Measurements from ENCODE around the gene FANCG. TPM values are rescaled to one million over a fixed set of nuclear protein-coding genes. Genes with fewer than 3 reads are reported as not detected.

The FANCG gene
- total RNA-seq, 1 donor from 2014 or later: 14.1 TPM

DNA sequence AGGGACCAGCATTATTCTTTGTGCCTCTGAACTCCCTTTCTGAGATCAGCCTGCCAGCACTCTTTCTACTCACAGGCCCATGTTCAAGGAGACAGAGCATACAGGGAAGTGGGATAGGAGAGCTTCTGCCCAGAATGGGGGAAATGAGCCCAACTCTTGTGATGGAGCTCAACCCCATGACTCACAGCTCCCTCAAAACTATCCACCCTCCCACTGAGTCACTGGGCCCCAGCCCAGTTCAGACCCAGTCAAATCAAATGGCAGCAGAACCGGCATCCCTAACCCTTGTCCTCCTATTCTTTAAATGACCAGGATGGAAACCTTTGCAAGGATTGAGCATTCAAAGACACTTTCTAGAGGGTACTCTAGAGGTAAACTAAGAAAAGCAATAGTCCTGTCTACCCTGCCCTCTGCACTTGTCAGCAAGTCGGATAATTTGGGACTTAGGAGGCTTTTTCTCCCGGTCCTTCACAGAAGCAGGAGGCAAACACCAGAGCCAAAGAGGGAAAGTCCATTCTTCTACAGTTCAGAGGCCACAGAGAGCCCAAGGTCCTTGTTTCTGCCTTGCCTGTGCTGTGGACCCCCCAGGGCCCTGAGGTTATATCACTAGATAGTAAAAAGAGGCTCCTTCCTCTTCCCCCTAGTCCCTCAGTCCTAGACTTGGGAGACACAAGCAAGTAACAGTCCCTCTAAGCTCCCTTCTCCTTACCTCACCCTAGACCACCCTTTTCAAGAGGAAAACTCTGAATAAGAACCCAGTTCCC lies 32.7 kb upstream of the FANCG start:
- Histone ChIP-seq H3K9ac (ENCODE audit: low read length) (peak overlapping the region; percentile 85), H3K4me1 (ENCODE audit: insufficient read depth, low read length) (peaks cover 56% of the 10 kb centered on the region), H3K4me3 (ENCODE audit: insufficient read depth, low read depth, low read length) (peak overlapping the region; percentile 48), H3K79me2 (ENCODE audit: insufficient read depth, low read length) (peaks cover 64% of the 10 kb centered on the region), H2AFZ (ENCODE audit: low read depth, low read length) (no peak overlapping the region), H3K27me3 (ENCODE audit: insufficient read depth, low read length) (no peaks in the 10 kb centered on the region), H3K4me2 (ENCODE audit: low read length) (peak overlapping the region; percentile 94), H3K9me3 (ENCODE audit: insufficient read depth, low read depth, low read length) (no peaks in the 10 kb centered on the region), H3K27ac (ENCODE audit: low read depth, low read length) (peak overlapping the region; percentile 84), H4K20me1 (ENCODE audit: insufficient read depth, low read length) (peaks cover 31% of the 10 kb centered on the region), H3K36me3 (ENCODE audit: insufficient read depth, low read length) (peaks cover 7% of the 10 kb centered on the region)
- H3K9me3 Mint-ChIP-seq (ENCODE audit: unreplicated experiment): no peaks in the 10 kb centered on the region
- DNase-seq (ENCODE audit: low read depth): peak; percentile 60
- no peak for FAIRE-seq
- TF ChIP-seq CTCF (IDR thresholded peaks at IDR 0.05; ENCODE audit: insufficient read depth, low read depth, low read length) (no peak), EZH2 (IDR thresholded peaks at IDR 0.05; ENCODE audit: insufficient read depth, low read length) (no peak)
- no peaks in the 10 kb centered on the region for H3K27me3 Mint-ChIP-seq (ENCODE audit: low read depth, unreplicated experiment)
- H3K4me3 Mint-ChIP-seq (ENCODE audit: unreplicated experiment): peak overlapping the region; percentile 95
- peak overlapping the region; percentile 93 for H3K27ac Mint-ChIP-seq (ENCODE audit: unreplicated experiment)
- peaks cover 35% of the 10 kb centered on the region for H3K4me1 Mint-ChIP-seq (ENCODE audit: low read depth, unreplicated experiment)
- no peaks in the 10 kb centered on the region for H3K36me3 Mint-ChIP-seq (ENCODE audit: low read depth, unreplicated experiment)

DNA sequence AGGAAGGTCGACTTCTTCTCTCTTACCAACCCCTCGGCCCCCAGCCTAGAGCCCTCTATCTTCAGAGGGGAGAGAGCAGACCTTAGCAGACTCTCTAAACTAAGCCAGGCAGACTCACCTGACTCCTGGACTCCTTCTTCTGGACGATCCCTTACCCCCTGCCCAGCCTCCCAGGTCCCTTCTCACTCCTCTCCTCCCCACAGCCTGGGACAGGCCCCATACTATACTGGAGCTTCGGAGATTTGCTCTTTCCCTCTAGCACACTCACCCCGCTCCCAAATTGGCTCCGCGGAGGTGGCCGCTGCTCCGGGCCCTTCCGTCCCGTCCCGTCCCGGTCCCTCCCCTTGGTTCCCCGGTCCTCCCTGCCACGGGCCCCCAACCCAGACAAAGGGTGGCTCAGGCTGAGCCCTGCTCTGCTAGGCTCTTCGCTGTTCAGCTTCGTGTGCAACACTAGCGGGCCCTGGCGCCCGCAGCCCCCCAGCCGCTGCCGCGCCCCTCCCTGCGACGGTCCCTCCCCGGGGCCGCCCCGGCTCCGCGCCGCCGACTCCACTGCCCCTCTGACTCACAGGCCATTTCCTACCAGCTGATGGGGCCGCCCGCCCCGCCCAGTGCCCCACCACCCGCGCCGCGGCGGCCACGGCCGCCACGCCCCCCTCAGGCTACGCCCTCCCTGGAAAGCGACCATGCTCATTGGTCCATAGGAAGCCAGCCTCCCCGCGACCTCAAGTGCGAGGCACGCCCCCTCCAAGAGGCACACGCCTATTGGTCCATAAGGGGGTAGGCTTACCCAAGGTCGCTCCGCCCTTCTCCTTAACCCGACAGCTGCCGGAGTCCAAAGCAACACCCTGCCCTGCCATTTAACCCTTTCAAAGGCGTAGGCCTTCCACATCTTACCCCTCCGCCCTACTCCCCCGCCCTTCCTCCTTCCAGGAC lies 31.5 kb upstream of the FANCG start:
- Histone ChIP-seq H3K9ac (ENCODE audit: low read length) (peak overlapping the region; percentile 91), H3K4me3 (ENCODE audit: insufficient read depth, low read depth, low read length) (peak overlapping the region; percentile 72), H3K4me1 (ENCODE audit: insufficient read depth, low read length) (peaks cover 50% of the 10 kb centered on the region), H3K9me3 (ENCODE audit: insufficient read depth, low read depth, low read length) (no peaks in the 10 kb centered on the region), H3K4me2 (ENCODE audit: low read length) (peak overlapping the region; percentile 94), H4K20me1 (ENCODE audit: insufficient read depth, low read length) (peaks cover 28% of the 10 kb centered on the region), H3K36me3 (ENCODE audit: insufficient read depth, low read length) (peaks cover 14% of the 10 kb centered on the region), H2AFZ (ENCODE audit: low read depth, low read length) (peak overlapping the region; percentile 61), H3K27me3 (ENCODE audit: insufficient read depth, low read length) (no peaks in the 10 kb centered on the region), H3K79me2 (ENCODE audit: insufficient read depth, low read length) (peaks cover 64% of the 10 kb centered on the region), H3K27ac (ENCODE audit: low read depth, low read length) (peak overlapping the region; percentile 87)
- no peaks in the 10 kb centered on the region for H3K27me3 Mint-ChIP-seq (ENCODE audit: low read depth, unreplicated experiment)
- H3K36me3 Mint-ChIP-seq (ENCODE audit: low read depth, unreplicated experiment): peaks cover under 1% of the 10 kb centered on the region
- H3K9me3 Mint-ChIP-seq (ENCODE audit: unreplicated experiment): no peaks in the 10 kb centered on the region
- peak overlapping the region; percentile 93 for H3K27ac Mint-ChIP-seq (ENCODE audit: unreplicated experiment)
- no peak for FAIRE-seq
- peaks cover 33% of the 10 kb centered on the region for H3K4me1 Mint-ChIP-seq (ENCODE audit: low read depth, unreplicated experiment)
- TF ChIP-seq CTCF (IDR thresholded peaks at IDR 0.05; ENCODE audit: insufficient read depth, low read depth, low read length): no peak
- TF ChIP-seq EZH2 (IDR thresholded peaks at IDR 0.05; ENCODE audit: insufficient read depth, low read length): no peak
- H3K4me3 Mint-ChIP-seq (ENCODE audit: unreplicated experiment): peak overlapping the region; percentile 90
- DNase-seq (ENCODE audit: low read depth): peak; percentile 96

Data from astrocyte (in vitro differentiated cells and primary cell).